HL-60/S4 treated with phorbol 12-myristate 13-acetate at 8.2 ng/mL for 4 days and 3 days (cell line): ENCODE data around the gene SH3RF3.

Source experiments
- in situ Hi-C: fragments of 300-500 bp; cut with MboI; formaldehyde crosslinking; loops from 2 replicates; pipeline ENCODE4 v1.15.0; 2022; ENCODE audit warnings: low sequenced_read_pairs

Gene SH3RF3

GRCh38 chr2:109435066-109435690 lies 306.2 kb downstream of the SH3RF3 start:
- in situ Hi-C loops, result no loop called here

- in situ Hi-C loops, result no loop called here
Observed at GRCh38 chr2:109435901-109436598, 307.0 kb downstream of the SH3RF3 start.

GRCh38 chr2:109436610-109437225 lies 307.7 kb downstream of the SH3RF3 start:
- in situ Hi-C loops, result no loop called here

GRCh38 chr2:109437325-109438090 lies 308.5 kb downstream of the SH3RF3 start:
- in situ Hi-C loops, result no loop called here

GRCh38 chr2:109438146-109438545 lies 309.1 kb downstream of the SH3RF3 start:
- in situ Hi-C loops, result no loop called here

- in situ Hi-C loops, result no loop called here
Observed at GRCh38 chr2:109438773-109439389, 309.9 kb downstream of the SH3RF3 start.

- in situ Hi-C loops, result no loop called here
Observed at GRCh38 chr2:109439390-109439786, 310.4 kb downstream of the SH3RF3 start.

- in situ Hi-C loops, result no loop called here
Observed at GRCh38 chr2:109439986-109440385, 311.0 kb downstream of the SH3RF3 start.

GRCh38 chr2:109440499-109441156 lies 311.6 kb downstream of the SH3RF3 start:
- in situ Hi-C loops, result no loop called here

- in situ Hi-C loops, result no loop called here
Observed at GRCh38 chr2:109442715-109443319, 313.8 kb downstream of the SH3RF3 start.

GRCh38 chr2:109444916-109445315 lies 315.9 kb downstream of the SH3RF3 start:
- in situ Hi-C loops, result no loop called here

- in situ Hi-C loops, result no loop called here
Observed at GRCh38 chr2:109446278-109447131, 317.5 kb downstream of the SH3RF3 start.

GRCh38 chr2:109447251-109447661 lies 318.3 kb downstream of the SH3RF3 start:
- in situ Hi-C loops, result no loop called here

GRCh38 chr2:109447776-109448175 lies 318.8 kb downstream of the SH3RF3 start:
- in situ Hi-C loops, result no loop called here

- in situ Hi-C loops, result no loop called here
Observed at GRCh38 chr2:109448207-109448606, 319.2 kb downstream of the SH3RF3 start.

- in situ Hi-C loops, result no loop called here
Observed at GRCh38 chr2:109448946-109449788, 320.2 kb downstream of the SH3RF3 start.

- in situ Hi-C loops, result no loop called here
Observed at GRCh38 chr2:109450574-109451273, 321.7 kb downstream of the SH3RF3 start.

- in situ Hi-C loops, result no loop called here
Observed at GRCh38 chr2:109451671-109452070, 322.7 kb downstream of the SH3RF3 start.
